Left ventricle myocardium inferior (tissue), 1 donor: ENCODE data around the gene CYFIP1. TPM values are rescaled to one million over a fixed set of nuclear protein-coding genes. Genes with fewer than 3 reads are reported as not detected.

Experiments
- DNase-seq: peaks from one replicate; pipeline ENCODE4 v3.0.0-alpha.2; 2020
- H3K27ac ChIP-seq: fragments of 200-600 bp; replicated peaks from 2 replicates; pipeline ENCODE4 v1.8.0; 2021
- H3K27me3 ChIP-seq: fragments of 200-600 bp; 2 replicates; pipeline ENCODE4 v1.8.0; 2021; ENCODE audit warnings: low read depth
- H3K36me3 ChIP-seq: fragments of 200-600 bp; 2 replicates; pipeline ENCODE4 v1.8.0; 2021
- H3K4me1 ChIP-seq: fragments of 200-600 bp; 2 replicates; pipeline ENCODE4 v1.8.0; 2021
- H3K4me3 ChIP-seq: fragments of 200-600 bp; 2 replicates; pipeline ENCODE4 v1.8.0; 2021; ENCODE audit warnings: mild to moderate bottlenecking, moderate library complexity
- H3K9me3 ChIP-seq: fragments of 200-600 bp; replicated peaks from 2 replicates; pipeline ENCODE4 v1.8.0; 2021
- CTCF ChIP-seq: fragments of 200-600 bp; IDR thresholded peaks from 2 replicates; pipeline ENCODE4 v1.8.0; 2021; ENCODE audit warnings: antibody characterized with exemption, mild to moderate bottlenecking, borderline replicate concordance
- intact Hi-C: fragments of 100-400 bp; cut with micrococcal nuclease; formaldehyde crosslinking; loops from one replicate; pipeline ENCODE4 v1.11.0; 2022
- total RNA-seq: library from RNA; stranded (reverse); fragmentation: NEBNext Ultra II Directional; extraction: Animal tissue kit (Norgen Biotek cat#: 25700); gene quantifications from one replicate; pipeline ENCODE4 v1.2.1, GENCODE V29; 2021
- donor health status: DM: no; HTN: yes; CAD: no; lungs with severe emphysema.

The CYFIP1 gene
- total RNA-seq, 1 donor from 2014 or later: 24.1 TPM

- peaks cover 4% of the 10 kb centered on the region for H3K4me1 ChIP-seq
- no peaks in the 10 kb centered on the region for H3K27me3 ChIP-seq
- no peak for TF ChIP-seq CTCF
- no peak overlapping the region for H3K27ac ChIP-seq
- no peak overlapping the region for H3K4me3 ChIP-seq
- peaks cover 7% of the 10 kb centered on the region for H3K9me3 ChIP-seq
- no peak for DNase-seq
- peaks cover 99% of the 10 kb centered on the region for H3K36me3 ChIP-seq
- intact Hi-C loops: no loop called here
Observed at GRCh38 chr15:22877117-22877516, 103.1 kb downstream of the CYFIP1 start.

GRCh38 chr15:22874966-22875365 lies 105.2 kb downstream of the CYFIP1 start:
- no peak for DNase-seq
- peaks cover 7% of the 10 kb centered on the region for H3K9me3 ChIP-seq
- no peak overlapping the region for H3K4me3 ChIP-seq
- H3K36me3 ChIP-seq: peaks cover 97% of the 10 kb centered on the region
- no peaks in the 10 kb centered on the region for H3K27me3 ChIP-seq
- intact Hi-C loops: no loop called here
- no peak for TF ChIP-seq CTCF
- peaks cover 12% of the 10 kb centered on the region for H3K4me1 ChIP-seq
- no peak overlapping the region for H3K27ac ChIP-seq

GRCh38 chr15:22874256-22874655 lies 105.9 kb downstream of the CYFIP1 start:
- TF ChIP-seq CTCF: no peak
- Histone ChIP-seq H3K9me3 (peaks cover 7% of the 10 kb centered on the region), H3K27ac (no peak overlapping the region), H3K36me3 (peaks cover 97% of the 10 kb centered on the region), H3K4me3 (no peak overlapping the region), H3K4me1 (peaks cover 12% of the 10 kb centered on the region), H3K27me3 (no peaks in the 10 kb centered on the region)
- no peak for DNase-seq
- intact Hi-C loops: no loop called here

- Histone ChIP-seq H3K4me3 (no peak overlapping the region), H3K4me1 (peaks cover 12% of the 10 kb centered on the region), H3K27ac (no peak overlapping the region), H3K27me3 (no peaks in the 10 kb centered on the region), H3K9me3 (peaks cover 7% of the 10 kb centered on the region), H3K36me3 (peaks cover 97% of the 10 kb centered on the region)
- intact Hi-C loops: no loop called here
- no peak for DNase-seq
- no peak for TF ChIP-seq CTCF
Observed at GRCh38 chr15:22873841-22874240, 106.3 kb downstream of the CYFIP1 start.

GRCh38 chr15:22872936-22873701 lies 107.0 kb downstream of the CYFIP1 start:
- peaks cover 98% of the 10 kb centered on the region for H3K36me3 ChIP-seq
- intact Hi-C loops: no loop called here
- peaks cover 7% of the 10 kb centered on the region for H3K9me3 ChIP-seq
- no peak for DNase-seq
- peaks cover 12% of the 10 kb centered on the region for H3K4me1 ChIP-seq
- no peak for TF ChIP-seq CTCF
- H3K27ac ChIP-seq: peak overlapping the region; percentile 45
- H3K27me3 ChIP-seq: no peaks in the 10 kb centered on the region
- no peak overlapping the region for H3K4me3 ChIP-seq
